22Rv1 (cell line): ENCODE measurements around the gene TFPI.

Source experiments
- CTCF ChIP-seq: fragments of 450-650 bp; IDR thresholded peaks from 2 replicates; pipeline ENCODE4 v1.5.1; 2017; ENCODE audit warnings: mild to moderate bottlenecking
- ZFX ChIP-seq: fragments of 450-650 bp; IDR thresholded peaks from 2 replicates; pipeline ENCODE4 v1.6.1; 2017; ENCODE audit warnings: antibody characterized with exemption, borderline replicate concordance

DNA sequence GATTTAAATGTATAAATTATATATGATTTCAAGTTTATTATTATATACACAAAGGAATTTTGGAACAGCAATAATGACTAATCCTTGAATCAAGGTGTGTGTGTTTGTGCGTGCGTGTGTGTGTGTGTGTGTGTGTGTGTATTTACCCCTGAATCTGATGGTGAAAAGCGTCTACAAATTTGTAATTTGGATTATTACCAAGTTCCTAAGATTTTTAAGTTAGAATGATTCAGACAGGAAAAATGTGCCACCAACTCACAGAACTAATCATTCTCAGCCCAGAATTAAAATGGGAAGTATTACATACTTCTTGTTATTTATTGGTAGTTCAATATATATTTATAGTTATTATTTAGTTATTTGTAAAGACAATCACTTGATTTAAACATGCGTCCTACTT is 118.5 kb downstream of the TFPI start:
- TF ChIP-seq CTCF (no peak), ZFX (no peak)
